LHCN-M2 (cell line): ENCODE data around the gene RERG. TPM values are rescaled to one million over a fixed set of nuclear protein-coding genes. Genes with fewer than 3 reads are reported as not detected.

Source experiments
- DNase-seq: peaks from one replicate; pipeline ENCODE4 v3.0.0-alpha.2; 2012; ENCODE audit warnings: low read depth
- polyA plus RNA-seq: library from polyadenylated mRNA; unstranded; fragments of >200 nt; gene quantifications from one replicate; pipeline ENCODE4 v1.2.1, GENCODE V29; 2012; ENCODE audit warnings: missing spikeins
- total RNA-seq: library from RNA; depleted of rRNA; stranded (reverse); fragments of >200 nt; gene quantifications from 2 replicates; pipeline ENCODE4 v1.2.3, GENCODE V29; 2014; rRNA removed

The RERG gene, protein sequence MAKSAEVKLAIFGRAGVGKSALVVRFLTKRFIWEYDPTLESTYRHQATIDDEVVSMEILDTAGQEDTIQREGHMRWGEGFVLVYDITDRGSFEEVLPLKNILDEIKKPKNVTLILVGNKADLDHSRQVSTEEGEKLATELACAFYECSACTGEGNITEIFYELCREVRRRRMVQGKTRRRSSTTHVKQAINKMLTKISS
- 3.0 and 5.3 TPM in 2 replicates for total RNA-seq
- polyA plus RNA-seq, result 0.84 TPM

DNA sequence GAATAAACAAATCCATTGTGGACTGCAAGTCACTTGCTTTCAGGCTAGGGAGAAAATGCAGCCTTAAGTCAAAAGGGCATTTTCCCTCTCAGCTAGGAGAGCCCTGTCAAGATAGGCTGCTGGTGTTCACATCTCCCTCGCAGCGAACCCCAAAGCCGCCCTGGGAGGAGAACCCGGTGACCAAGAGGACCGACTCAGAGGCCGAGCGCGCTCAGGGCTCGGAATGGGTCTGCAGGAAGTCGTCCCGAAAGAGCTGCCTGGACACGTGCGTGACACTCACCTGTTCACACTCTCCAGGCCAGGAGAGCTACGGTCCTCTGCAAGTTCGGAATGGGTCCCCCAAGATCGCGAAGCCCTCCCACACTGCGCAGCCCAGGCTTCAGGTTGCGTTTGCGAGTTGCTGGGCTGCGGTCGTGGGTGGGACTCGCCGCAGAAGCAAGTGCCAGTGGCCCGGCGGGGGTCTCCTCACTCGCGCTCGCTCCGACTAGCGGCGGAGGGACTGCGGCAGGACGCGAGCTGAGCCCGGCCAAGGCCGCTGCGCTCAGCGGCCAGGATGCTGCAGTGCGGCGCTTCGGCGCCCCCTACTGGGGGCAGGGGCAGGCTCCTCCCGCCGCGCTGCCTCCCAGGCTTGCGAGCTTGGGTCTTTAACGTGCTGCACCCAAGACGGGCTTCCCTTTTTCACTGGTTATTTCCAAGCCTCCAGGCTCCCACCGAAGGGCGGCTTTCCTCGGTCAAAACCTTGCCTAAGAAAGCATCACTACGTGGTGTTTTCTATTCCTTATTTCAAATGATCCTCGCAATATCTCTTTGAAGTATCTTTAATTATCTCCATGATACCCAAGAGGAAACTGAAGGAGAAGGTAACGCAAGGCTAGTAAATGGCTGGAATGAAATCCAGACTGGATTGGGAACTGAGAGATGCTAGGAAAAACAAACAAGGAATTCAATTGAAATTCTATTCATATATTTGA lies at the start of gene RERG:
Gene RERG (minus strand): TSS at position 503 of the 971 bp plus-strand sequence. CDS start 3,928 bp downstream, outside the sequence.
- peak; percentile 67 for DNase-seq

DNA sequence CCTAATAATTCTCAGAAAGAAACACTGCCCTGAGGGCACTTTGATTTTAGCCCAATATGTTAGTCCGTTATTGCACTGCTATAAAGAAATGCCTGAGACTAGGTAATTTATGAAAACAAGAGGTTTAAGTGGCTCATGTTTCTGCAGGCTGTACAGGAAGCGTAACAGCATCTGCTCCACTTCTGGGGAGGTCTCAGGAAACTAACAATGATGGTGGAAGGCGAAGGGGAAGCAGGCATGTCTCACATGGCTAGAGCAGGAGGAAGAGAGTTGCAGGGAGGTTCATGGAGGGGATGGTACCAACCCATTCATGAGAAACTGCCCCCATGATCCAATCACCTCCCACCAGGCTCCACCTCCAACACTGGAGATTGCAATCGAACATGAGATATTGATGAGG lies 49.4 kb upstream of the RERG start:
- no peak for DNase-seq

DNA sequence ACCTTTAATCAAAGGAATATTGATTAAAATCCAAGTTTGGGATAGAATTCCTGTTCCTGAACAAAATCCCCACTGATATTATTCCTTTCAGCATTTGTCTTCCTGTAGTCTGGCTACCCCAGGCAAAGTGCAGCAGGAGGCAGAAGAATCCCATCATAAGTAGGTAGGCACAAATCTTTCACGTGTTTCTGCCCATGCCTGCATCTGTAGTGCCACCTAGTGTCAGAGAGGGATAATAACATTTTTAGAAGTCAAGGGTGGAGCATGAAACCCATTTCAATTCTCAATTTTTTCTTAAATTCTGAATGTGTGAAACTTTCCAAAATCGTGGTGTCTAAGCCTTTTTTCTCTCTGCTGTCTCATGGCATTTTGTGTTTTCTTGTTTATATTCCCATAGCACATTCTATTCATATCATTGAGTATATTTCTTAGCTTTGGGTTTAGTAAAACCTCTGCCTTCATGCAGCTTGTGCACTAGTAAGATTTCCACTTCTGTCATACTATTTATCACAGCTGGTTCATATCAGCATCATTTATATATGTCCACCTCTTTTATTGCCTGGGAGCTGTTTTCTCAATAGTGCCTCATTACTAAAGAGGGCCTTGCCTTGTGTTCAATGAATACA lies 47.8 kb upstream of the RERG start:
- peak; percentile 84 for DNase-seq

DNA sequence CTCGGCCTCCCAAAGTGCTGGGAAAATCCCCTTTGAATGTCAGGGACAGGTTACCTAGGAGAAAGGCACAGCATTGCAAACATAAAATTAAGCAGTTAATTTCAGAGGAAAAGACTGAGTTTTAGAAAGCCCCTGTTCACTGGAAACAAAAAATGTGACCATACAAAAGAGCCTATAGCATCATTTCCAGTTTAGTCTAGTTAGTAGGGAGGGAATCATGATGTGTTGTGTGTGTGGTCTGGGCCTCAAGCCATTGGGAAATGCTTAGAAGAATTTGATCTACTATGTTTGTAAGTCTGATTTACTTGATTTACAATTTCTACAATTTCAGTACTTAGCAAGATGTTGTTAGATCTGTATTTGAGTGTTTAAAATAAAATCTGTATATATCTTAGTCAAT lies 47.1 kb upstream of the RERG start:
- DNase-seq, result no peak

DNA sequence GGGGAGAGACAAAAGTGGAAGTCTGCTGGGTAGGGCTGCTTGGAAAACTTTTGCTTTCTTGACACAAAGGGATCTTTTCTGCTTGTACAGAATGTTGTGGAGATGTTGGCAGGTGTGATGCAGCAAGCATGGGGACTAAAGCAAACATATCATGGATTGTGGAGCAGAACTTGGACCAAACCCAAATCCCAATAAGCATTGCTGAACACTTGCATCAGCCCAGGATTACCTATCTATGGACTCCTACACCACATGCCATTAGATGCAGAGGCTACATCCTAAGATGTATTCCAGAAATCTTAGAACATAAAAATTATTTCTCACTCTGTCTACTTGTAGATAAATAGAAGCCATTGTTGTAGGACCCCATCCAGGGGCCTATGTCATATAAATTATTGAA lies 44.7 kb upstream of the RERG start:
- no peak for DNase-seq

DNA sequence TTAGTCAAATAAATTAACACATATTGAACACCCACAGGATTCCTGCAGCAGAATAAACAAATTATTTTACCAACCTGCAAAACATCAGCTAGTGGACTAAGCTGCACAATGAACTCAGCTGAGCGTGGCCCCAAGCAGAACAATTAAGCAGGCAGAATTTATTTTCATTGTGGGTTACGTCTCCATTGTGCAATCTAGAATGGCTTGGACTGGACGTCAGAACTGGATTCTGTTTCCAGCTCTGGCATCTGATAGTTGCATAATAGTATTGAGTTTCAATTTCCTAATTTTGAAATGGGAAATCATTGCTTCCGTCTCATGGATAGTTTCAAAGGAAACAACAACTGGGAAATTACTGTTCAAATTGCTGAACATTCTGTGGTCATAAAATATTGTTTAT lies 35.5 kb upstream of the RERG start:
- peak; percentile 91 for DNase-seq

DNA sequence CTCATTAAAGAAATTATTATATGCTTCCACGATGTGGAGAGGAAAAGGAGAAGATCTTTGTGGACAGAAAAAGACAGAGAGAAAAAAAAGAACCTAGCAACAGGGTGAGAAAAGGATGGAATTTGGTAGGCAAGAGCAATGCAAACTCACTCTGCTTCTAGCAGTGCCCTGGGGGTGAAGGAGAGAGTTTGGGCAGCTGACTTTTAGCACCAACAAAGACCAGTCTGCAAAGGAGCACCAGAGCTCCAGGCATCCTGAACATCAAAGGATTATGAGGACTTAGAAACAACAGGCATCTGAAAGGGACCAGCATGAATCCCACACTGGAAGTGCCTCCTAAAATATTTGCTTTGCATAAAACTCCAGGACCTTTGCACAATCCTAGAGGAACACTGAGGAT lies 32.8 kb upstream of the RERG start:
- DNase-seq, result no peak

DNA sequence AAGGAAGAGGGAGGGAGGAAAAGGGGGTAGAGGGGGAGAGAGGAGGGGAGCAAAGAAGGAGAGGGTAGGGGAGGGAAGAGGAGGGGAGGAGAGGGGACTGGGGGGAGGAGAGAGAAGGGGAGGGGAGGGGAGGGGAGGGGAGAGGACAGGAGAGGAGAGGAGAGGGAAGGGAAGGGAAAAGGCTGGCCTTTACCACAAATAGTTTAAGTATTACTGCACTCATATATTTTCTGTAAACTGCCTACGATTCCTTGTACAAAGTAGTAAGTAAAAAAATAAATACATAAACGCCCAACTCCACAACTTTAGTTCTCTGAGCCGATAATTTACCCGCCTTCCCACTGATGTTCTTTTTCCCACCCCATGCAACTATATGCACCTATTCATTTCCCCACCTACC lies 23.7 kb upstream of the RERG start:
- no peak for DNase-seq

DNA sequence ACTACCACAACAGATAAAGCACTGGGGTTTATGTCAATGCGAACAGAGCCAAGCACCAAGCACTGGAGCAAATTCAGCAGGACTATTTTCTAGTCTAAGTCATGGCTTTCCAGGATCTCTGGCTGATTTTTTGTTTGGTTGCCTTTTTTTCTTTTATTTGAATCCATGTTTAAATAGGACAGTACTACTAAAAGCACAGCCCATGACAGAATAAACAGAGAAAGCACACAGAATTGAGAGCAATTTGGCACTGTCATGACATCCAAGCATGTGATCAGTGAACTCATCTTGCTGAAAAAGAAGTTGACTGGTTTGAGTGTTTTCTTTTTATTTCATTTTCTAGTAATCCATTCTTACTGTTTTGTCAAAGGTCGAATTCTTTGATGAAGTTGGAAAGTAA lies 23.1 kb upstream of the RERG start:
- DNase-seq, result no peak

DNA sequence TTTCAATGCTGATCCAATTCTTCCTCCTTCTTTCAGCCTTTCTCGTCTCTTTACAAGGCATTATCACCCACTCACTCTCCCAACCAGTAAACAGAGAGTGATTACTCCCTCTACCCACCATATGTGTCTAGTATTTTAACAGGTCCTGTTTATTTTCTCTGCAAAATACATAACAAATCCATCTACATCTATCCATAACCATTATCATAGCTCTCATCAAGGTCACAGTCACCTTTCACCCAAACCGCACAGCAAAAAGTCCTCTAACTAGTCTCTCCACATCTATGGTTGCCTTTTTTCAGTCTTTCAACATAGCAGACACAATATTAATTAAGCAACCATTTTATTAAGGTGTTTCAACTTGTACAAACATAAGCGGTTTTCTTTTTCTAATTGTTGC lies 21.9 kb upstream of the RERG start:
- no peak for DNase-seq

DNA sequence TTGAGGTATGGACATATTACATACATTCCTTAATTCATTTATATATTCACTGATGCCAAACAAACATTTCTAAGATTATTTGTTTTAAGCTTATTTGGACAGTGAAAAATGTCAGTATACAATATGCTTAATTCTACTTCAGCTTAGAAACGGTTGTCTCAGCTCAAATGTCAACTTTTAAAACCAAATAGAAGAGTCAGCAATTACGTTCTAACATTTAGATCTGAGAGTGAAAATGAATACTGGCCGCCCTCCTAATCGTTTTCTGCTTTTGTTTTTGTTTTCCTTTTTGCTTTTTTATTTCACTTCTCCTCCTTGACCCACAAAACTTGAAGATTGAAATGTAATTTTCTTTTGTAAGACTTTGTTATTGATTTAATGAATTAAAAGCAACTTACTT lies 19.7 kb upstream of the RERG start:
- no peak for DNase-seq

DNA sequence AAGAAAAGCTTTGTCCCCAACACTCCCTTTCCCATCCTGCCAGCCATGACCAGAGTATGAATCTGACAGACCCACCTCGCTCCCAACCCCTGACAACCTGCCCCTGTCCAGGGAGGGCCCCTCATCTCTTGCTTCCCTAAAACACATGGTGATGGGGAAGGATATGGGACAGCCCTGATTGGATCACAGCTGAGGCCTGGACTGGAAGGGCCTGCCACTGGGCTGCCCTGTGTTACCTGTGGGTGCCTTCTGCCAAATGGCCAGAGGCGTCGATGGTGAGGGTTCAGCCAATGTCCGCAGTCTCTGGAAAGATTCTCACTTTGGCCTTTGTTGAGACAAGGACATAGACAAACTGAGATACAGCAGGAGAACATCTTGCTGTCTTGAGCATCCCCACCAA lies 13.3 kb upstream of the RERG start:
- DNase-seq, result no peak

DNA sequence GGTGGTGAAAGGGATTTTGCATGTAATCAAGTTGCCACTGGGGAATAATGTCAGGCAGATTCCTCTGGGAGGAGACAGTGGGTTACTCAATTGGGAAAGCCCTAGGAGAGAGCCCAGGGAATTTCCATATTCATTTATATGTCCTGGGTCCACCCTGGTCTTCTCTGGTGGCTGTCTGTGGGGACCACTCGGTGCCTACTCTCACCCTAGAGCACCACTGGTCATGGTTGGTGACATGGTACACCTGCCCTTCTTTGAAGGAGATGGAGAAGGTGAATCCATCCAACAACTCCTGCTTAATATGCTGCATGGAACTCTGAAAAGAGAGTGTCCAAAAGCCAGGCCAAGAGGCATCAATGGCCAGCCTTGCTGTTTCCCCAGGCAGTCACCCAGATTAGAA lies 12.8 kb upstream of the RERG start:
- no peak for DNase-seq

DNA sequence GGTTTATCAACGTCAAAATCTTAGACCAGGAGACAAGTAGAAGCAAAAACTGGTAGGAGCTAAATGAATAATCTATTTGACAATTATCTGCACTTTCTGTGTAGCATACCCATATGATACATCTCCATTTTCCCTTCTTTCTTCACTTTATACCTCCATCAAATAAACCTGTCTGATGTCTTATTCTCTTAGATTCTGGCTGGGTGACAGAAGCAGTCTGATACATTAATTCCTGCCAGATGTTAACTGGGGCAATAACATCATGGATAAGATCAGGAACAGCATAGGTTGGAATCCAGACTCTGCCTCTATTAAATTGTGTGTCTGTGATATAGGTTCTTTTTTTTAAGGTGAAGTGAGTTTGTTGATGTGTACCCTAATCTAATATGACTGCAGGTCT lies 11.7 kb upstream of the RERG start:
- DNase-seq, result no peak

DNA sequence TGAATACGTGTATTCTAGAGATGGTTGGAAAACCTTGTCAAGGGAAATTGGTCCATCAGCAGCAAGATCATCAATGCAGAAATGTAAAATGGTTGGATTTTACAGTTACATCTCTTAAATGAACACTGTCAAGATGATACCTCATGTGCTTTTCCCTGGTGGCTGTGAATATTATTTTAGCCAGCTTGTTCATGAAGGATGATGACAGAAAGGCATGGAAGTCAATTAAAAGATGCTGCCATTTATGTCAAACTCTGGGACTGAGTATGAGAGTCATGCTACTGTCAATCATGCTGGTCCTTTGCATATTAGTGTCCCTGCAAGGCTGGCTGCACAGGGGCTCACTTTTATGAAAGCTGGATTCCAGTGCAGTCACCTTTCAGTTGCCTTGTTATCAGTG lies 10.3 kb upstream of the RERG start:
- no peak for DNase-seq

DNA sequence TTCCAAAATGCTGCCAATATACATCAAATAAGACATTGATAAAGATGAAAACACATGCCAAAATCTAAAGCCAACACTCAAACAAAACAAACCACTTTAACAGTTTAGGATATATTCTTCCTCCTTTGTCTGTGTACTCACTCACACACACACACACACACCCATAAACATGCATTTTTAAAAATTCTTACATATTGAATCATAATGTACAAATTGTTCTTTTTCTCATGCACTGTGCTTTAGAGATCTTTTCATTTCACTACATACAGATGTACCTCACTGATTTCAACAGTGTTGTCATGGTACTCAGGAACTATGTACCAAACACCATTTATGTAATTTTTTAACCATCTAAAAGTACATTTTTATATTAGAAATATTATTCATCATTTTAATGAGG lies 9.5 kb upstream of the RERG start:
- DNase-seq, result peak; percentile 79

DNA sequence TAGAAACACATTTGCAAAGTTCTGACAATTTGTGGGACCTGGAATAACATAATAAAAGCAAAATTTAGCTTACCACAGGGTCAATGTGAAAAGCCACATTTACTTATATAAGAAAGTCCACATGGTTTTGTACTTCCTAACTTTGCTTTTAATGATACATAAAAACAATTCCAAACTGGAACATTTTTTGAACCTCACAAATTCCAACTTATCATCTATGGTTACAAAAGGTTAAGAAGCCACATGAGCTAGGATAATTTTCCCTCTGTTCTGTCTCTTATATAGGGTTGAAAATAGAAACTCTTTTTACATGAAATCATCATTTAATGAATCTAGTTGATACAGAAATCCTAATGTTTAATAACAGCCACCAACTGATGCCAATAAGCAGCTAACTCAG lies 8.9 kb upstream of the RERG start:
- peak; percentile 38 for DNase-seq

DNA sequence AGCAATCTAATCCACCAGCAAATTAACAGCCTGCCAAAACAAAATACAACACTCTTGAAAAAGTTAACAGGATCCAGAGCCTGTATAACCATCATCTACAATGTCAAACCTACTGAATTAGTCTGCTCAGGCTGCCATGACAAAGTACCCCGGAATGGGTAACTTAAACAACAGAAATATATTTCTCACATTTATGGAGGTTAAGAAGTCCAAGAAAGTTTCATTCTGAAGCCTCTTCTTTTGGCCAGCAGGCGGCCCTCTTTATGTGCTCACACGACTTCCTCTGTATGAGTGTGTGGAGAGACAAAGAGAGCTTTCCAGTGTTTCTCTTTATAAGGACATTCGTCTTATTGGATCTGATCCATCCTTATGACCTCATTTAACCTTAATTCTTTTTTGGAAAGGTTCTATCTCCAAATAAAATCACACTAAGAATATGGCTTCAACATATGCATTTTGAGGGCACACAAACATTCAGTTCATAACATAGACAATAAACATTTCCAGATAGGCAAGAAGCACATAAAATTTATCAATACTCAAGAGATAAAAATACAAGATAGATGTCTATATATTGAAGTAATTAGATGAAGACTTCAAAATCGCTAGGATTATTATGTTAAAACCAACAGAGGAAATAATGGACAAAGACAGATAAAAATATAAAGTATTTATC lies 5.9 kb upstream of the RERG start:
- DNase-seq, result peak; percentile 77

DNA sequence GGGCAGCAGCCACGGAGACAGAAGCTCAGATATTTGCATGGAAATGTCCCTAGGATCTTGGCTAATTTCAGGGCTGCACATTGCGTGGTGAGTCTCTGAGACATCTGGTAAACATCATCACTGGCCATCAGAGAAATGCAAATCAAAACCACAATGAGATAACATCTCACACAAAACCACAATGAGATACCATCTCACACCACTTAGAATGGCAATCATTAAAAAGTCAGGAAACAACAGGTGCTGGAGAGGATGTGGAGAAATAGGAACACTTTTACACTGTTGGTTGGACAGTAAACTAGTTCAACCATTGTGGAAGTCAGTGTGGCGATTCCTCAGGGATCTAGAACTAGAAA lies 4.6 kb upstream of the RERG start:
- peak; percentile 84 for DNase-seq

DNA sequence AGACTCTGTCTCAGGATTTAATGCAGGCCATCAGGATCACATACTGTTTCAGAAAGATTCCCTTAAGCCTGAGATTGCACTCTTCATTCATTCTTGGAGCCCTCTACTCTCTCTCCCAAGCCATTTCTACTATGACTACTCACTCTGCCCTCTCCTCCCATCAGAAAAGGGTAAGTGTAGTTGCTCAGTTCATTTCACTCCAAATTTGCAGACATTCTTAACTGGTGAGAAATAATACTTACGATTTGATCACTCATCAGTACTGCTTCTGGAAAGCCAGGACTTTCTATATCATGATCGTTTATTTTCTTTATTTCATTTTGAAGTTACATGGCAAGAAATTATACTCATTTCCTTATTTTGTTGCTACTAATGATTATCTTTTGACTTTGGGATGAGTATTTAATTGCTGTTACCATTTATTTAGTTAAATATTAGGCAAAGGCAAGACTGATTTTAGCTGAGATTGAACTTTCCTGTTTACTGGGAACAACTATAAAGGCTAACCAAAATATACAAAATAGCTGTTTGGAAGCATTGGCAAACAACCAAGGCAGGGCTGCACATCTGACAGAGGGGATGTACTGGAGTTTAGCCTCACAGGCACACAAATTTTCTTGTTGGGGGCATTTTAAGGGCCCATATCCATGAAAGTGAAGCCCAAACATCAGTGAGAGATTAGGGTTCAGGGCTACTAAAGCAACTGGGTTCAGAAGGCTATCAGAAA lies 4.1 kb upstream of the RERG start:
- no peak for DNase-seq

DNA sequence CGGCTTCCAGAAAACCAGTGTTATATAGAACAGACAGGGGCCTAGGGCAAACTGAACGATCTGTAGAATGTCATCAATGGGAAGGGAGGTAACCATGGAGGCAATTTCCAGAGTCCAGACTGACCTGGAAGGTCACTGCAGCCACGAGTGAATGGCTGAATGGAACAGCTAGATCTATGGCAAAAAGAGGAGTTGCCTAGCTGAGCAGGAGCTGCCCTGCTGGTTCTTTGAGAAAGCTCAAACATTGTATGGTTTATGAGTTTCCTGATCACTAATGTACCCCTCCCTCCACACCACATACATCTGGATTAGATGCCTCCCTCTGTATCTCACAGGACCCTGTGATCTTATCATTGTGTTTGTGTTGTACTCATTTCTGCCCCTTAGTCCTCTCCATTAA lies 1.0 kb upstream of the RERG start:
- no peak for DNase-seq
